Activated T-cell treated with anti-CD3 and anti-CD28 coated beads for 4 hours (primary cell): ENCODE data around the gene CLRN1.

ENCODE experiments used
- DNase-seq: peaks from one replicate; pipeline ENCODE4 v3.0.0-alpha.2; 2020

Gene CLRN1

GRCh38 chr3:150917951-150918350 lies 54.6 kb downstream of the CLRN1 start:
- DNase-seq: no peak

GRCh38 chr3:150913133-150913922 lies 59.2 kb downstream of the CLRN1 start:
- DNase-seq: no peak

- no peak for DNase-seq
Observed at GRCh38 chr3:150912501-150912900, 60.0 kb downstream of the CLRN1 start.

- no peak for DNase-seq
Observed at GRCh38 chr3:150911771-150912170, 60.8 kb downstream of the CLRN1 start.

- no peak for DNase-seq
Observed at GRCh38 chr3:150906461-150906860, 66.1 kb downstream of the CLRN1 start.

- DNase-seq: no peak
Observed at GRCh38 chr3:150905746-150906145, 66.8 kb downstream of the CLRN1 start.

- DNase-seq: no peak
Observed at GRCh38 chr3:150905339-150905738, 67.2 kb downstream of the CLRN1 start, which contains the start of gene MINDY4B. MINDY4B (minus strand) TSS chr3:150905439; CDS start chr3:150905439, 0 bp downstream.

- DNase-seq: no peak
Observed at GRCh38 chr3:150902988-150903387, 69.5 kb downstream of the CLRN1 start.

- DNase-seq: no peak
Observed at GRCh38 chr3:150901793-150902192, 70.7 kb downstream of the CLRN1 start.

GRCh38 chr3:150899141-150899540 lies 73.4 kb downstream of the CLRN1 start:
- DNase-seq: no peak

GRCh38 chr3:150898046-150898754 lies 74.3 kb downstream of the CLRN1 start:
- DNase-seq: no peak

GRCh38 chr3:150897592-150897991 lies 74.9 kb downstream of the CLRN1 start:
- no peak for DNase-seq

- no peak for DNase-seq
Observed at GRCh38 chr3:150890831-150891230, 81.7 kb downstream of the CLRN1 start.

- no peak for DNase-seq
Observed at GRCh38 chr3:150890295-150890694, 82.2 kb downstream of the CLRN1 start.

GRCh38 chr3:150889106-150889505 lies 83.4 kb downstream of the CLRN1 start:
- no peak for DNase-seq

- no peak for DNase-seq
Observed at GRCh38 chr3:150887031-150887430, 85.5 kb downstream of the CLRN1 start.

- no peak for DNase-seq
Observed at GRCh38 chr3:150885535-150885934, 87.0 kb downstream of the CLRN1 start.

GRCh38 chr3:150878996-150879575 lies 93.4 kb downstream of the CLRN1 start:
- no peak for DNase-seq

- DNase-seq: no peak
Observed at GRCh38 chr3:150878290-150878689, 94.2 kb downstream of the CLRN1 start.

- no peak for DNase-seq
Observed at GRCh38 chr3:150877303-150877702, 95.2 kb downstream of the CLRN1 start.

- DNase-seq: no peak
Observed at GRCh38 chr3:150876611-150877265, 95.8 kb downstream of the CLRN1 start.
